Endothelial cell of hepatic sinusoid (primary cell): ENCODE measurements around the gene DNAJC1.
"Not testable (repeated sequence)": the region's sequence is repeated elsewhere in the genome, so short reads cannot be mapped to it uniquely, and the experiment has no call there.

Experiments used
- in situ Hi-C: cut with HindIII; loops from 2 replicates; pipeline ENCODE4 v1.10.0; 2017; ENCODE audit warnings: low sequenced_read_pairs

Gene DNAJC1, protein sequence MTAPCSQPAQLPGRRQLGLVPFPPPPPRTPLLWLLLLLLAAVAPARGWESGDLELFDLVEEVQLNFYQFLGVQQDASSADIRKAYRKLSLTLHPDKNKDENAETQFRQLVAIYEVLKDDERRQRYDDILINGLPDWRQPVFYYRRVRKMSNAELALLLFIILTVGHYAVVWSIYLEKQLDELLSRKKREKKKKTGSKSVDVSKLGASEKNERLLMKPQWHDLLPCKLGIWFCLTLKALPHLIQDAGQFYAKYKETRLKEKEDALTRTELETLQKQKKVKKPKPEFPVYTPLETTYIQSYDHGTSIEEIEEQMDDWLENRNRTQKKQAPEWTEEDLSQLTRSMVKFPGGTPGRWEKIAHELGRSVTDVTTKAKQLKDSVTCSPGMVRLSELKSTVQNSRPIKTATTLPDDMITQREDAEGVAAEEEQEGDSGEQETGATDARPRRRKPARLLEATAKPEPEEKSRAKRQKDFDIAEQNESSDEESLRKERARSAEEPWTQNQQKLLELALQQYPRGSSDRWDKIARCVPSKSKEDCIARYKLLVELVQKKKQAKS

GRCh38 chr10:22003177-22003963 lies at the start of gene DNAJC1:
Gene DNAJC1, minus strand, starts transcription at chr10:22003730. Its CDS starts 296 bp downstream, at chr10:22003434.
- in situ Hi-C loops, result loop anchor here (25.0 kb wide), 1 partner anchor 984 kb away; no protein-coding TSS in a partner anchor

DNA sequence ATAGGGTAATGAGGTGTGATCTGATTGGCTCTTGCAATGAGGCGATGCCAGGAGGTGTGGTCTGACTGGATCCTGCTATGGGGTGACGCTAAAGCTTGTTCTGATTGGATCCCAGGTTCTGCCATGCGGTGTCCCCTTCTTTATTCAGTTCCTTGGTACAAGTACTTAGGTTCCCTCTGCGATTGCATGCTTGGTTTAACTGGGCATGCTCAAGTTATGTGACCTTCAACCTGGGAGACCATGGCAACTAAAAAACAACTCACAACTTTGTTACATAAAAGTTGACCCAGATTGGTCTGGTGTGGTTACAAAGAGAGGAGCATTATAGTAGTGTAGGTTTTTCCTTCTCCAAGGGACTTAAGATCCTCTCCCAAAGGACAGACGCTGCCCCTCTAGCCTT lies 49.5 kb upstream of the DNAJC1 start:
- in situ Hi-C loops, result no loop called here

- in situ Hi-C loops, result no loop called here
These were observed 46.1 kb upstream of the DNAJC1 start for GRCh38 chr10:22049635-22050034.

- in situ Hi-C loops, result no loop called here
These were observed 44.3 kb upstream of the DNAJC1 start for GRCh38 chr10:22047812-22048211.

- in situ Hi-C loops, result no loop called here
These were observed 39.8 kb upstream of the DNAJC1 start for GRCh38 chr10:22043327-22043633.

GRCh38 chr10:22042557-22043326 lies 39.2 kb upstream of the DNAJC1 start:
- in situ Hi-C loops, result no loop called here

GRCh38 chr10:22034333-22034732 lies 30.8 kb upstream of the DNAJC1 start:
- in situ Hi-C loops, result no loop called here

- in situ Hi-C loops, result not testable (repeated sequence)
These were observed 28.7 kb upstream of the DNAJC1 start for GRCh38 chr10:22032268-22032667.

DNA sequence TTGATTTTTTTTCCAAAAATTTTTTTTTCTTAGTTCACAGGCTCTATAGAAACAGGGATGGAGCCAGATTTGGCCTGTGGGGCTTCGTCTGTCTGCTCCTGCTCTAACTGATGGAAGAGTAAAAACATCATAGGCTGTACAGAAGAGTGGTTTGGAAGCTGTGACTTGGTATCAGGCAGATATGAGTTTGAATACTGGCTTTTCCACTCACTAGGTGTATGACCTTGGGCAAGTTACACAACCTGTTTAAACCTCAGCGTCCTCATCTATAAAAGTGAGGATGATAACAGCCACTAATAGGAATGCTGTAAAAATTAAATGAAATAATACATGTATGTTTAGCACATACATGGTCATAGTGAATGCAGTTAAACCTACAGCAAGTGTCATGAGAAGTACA lies 26.9 kb upstream of the DNAJC1 start:
- in situ Hi-C loops, result no loop called here

DNA sequence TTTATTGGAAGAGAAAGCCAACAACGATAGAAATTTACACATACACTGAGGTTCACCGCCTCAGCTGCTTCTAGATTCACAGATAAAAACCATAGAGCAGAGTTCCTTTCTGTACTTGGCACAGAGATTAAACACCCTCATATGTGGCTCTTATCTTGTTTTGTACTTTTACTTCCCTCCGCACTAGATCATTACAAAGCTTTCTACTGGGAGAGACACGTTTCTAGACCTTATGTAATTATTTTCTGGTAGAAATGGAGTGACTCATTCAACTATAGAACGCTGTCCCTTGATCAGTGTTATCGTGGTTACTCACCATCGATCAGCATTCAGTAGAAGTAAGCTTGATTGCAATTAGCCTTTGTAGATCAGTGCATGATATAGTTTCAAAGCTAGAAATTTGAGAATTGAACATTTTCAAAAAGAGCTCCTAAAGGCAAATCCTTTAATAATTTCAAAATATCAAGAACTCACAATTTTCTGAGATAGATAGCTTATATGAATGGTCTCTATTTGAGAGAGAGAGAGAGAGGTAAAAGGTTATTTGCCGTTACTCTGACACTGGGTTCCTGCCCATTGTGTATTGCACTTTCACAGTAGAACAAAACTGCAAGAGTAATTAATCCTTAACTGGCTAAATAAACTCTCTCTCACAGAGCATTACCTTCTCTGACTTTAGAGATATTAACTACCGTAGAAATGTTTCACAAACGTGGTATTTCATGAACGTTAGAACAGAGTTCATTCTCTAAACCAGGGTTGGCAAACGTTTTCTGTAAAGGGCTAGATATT lies 26.1 kb upstream of the DNAJC1 start:
- in situ Hi-C loops, result no loop called here

DNA sequence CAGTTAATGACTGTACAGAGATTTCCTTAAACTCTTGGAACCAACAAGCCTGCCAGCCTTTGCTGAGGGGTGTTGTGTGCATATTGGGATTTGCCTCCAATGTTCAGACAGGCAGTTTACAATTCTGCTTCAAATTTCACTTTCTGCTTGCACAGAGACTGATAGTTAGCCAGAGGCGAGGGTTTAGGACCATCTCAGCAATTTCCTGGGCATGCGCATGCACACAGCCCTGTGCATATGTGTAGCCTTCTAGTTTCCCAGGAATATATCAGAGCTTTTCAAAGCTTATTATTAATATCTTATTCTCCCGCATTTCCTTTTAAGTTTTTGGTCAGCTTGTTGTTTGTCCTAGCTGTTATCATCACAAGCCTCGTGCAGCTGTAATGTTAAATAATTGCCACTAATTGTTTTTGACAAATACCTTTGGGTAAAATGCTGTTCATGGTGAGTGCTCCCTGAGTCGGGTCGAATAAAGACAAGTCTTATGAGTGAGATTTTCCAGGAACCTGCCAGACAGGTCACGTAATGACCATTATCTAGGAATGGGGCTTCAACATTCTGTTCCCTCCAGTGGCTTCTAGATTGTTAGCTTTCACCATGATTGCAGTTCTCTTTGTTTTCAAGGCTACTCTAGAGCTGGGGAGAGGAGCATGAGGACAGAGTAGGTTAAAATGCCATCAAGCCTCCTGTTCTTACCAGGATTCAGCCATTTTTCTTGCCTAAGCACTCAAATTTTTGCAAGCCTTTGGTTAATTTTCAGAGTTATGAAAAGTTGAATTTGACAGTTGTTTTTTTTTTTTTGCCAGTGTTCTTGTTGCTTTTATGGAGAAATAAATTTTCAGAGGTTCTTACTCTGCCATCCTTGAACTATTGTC lies 24.1 kb upstream of the DNAJC1 start:
- in situ Hi-C loops, result no loop called here

- in situ Hi-C loops, result no loop called here
These were observed 22.8 kb upstream of the DNAJC1 start for GRCh38 chr10:22026287-22026686.

DNA sequence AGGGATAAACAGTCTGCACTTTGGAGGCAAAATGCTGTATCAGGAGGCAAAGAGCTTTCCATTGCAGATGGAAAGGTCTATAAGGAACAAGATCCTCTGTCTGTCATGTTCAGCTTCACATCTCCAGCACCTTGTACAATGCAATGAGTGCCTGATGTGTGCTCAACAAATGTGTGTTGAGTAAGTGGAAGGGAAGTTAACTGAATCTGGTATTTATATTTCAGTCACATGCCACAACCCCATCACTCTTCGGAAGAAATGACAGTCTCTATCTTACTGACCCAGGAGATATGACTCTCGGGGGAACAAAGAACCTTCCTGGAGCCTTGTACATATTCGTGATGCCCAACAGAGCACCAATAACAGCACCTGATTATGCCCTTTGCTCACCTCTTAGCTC lies 20.0 kb upstream of the DNAJC1 start:
- in situ Hi-C loops, result loop anchor here (25.0 kb wide), 1 partner anchor 964 kb away; no protein-coding TSS in a partner anchor

GRCh38 chr10:22022257-22023032 lies 18.9 kb upstream of the DNAJC1 start:
- in situ Hi-C loops, result loop anchor here (25.0 kb wide), 1 partner anchor 965 kb away; no protein-coding TSS in a partner anchor

GRCh38 chr10:22021144-22021543 lies 17.6 kb upstream of the DNAJC1 start:
- in situ Hi-C loops, result loop anchor here (25.0 kb wide), 1 partner anchor 966 kb away; no protein-coding TSS in a partner anchor

DNA sequence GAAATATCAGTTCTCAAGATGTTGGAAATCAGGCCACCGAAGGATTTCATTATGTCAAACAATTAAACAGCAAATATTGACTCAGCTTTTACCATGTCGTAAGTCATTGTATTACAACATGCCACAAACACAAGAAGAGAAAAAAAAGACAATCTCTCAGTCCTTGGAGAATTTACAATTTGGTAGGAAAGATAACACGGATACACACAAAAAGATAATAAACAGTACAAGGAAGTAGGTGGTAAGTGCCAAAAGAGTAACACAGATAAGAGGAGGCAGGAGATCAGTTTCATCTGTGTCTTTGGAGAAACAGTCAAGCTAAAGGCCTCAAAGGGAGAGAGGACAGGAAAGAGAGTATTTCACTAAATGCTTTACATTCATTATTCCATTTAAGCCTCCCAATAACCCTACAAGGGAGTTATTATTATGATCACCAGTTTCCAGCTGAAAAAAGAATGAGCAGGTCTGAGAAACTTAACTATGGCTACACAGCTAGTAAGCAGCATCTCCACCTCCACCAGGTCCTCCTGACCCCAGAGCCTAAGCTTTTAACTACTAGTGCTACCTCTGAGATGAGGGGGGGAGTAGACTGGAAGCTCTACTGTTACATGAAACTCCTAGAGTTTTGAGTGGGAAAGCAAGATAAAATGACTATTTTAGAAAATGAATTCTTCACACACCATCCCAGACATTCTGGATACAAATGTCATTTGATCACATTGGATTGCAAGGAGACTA lies 13.9 kb upstream of the DNAJC1 start:
- in situ Hi-C loops, result loop anchor here (25.0 kb wide), 1 partner anchor 970 kb away; no protein-coding TSS in a partner anchor

- in situ Hi-C loops, result loop anchor here (25.0 kb wide), 1 partner anchor 971 kb away; no protein-coding TSS in a partner anchor
These were observed 12.6 kb upstream of the DNAJC1 start for GRCh38 chr10:22016046-22016705.
